GM19025 (cell line): ENCODE measurements around the gene PCCB.
"Not testable (repeated sequence)": the region's sequence is repeated elsewhere in the genome, so short reads cannot be mapped to it uniquely, and the experiment has no call there.

Experiments
- ATAC-seq: cut with Tn5 transposase; IDR thresholded peaks from one replicate; pipeline ENCODE4 v1.9.1; 2021; ENCODE audit warnings: mild to moderate bottlenecking, low read depth, moderate library complexity; ENCODE audit not compliant: unreplicated experiment

PCCB gene

DNA sequence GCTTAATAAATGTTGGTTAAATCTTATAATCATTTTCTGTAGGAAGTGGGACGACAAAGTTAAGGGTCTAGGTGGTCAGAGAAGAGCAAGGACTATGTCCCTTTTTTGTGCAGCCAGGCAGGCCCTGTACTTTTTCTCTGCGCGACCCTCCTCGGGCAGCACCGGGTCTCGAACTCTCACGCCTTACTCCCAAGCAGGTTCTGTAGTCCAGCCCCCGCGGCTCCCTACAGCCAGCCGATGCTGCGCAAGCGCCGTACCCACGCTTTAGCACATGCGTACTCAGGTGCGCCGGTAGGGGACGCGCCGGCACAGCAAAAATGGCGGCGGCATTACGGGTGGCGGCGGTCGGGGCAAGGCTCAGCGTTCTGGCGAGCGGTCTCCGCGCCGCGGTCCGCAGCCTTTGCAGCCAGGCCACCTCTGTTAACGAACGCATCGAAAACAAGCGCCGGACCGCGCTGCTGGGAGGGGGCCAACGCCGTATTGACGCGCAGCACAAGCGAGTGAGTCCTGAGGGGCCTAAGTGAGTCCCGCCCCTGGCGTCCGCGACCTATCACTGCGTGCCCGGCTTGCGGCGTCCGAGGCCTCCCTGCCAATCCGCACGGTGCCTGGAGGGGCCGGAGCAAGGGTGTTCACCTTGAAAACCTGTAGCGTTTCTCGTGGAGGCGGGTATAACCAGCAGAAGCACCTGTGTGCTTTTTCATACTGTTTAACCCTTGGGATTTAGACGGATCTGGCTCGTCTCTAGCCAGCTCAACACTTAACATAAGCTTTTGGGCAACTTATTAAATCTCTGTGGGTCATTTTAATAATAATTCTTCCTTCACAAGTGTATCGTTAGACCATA, at the start of gene PCCB:
Gene PCCB, plus strand, starts transcription at position 282 of the 844 bp plus-strand sequence. Its CDS starts 36 bp downstream, at position 318.
- ATAC-seq, result peak; percentile 99

DNA sequence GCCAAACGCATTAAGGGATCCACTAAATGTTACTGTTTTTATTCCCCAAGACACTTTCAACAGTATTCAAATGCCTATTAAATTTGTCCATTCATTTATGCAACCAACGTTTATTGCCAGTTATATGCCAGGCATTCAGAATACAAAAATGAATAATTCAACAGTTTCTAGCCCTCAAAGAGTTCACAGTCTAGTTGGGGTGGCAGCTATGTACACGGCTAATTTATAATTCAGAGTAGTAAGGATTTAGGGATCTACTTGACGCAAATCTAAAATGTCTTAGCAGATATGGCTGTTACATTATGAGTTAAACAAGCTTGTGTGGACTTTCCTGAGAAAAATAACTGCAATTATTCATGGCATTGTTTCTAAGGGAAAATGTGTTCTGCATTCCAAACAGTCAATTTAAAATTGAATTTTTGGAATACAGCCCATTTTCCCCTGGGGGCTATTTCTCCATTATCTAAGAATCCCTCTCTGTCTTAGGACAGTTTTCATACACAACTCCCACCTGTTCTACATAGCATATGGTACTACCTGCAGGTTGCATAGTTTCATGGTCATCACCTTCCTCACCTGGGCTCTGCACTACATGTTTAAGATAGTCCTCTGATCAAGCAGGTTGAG, 42.5 kb upstream of the PCCB start:
- ATAC-seq, result no peak

DNA sequence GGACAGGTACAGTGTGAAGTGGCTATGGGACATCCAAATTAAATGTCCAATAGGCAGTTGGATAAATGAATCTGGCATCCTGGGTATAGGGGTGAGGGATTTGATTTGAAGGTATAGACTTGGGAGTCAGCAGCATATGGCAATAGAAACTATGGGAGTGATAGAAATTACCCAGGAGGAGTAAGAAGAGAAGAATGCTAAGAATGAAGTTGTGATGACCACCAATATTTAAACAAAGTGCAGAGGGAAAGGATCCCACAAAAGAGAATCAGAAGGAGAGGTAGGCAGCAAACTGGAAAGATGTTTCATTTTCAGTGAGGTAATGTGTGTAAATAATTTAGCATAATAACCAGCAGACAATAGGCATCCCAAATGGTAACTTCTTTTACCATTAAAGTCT, 40.2 kb upstream of the PCCB start:
- ATAC-seq, result no peak

DNA sequence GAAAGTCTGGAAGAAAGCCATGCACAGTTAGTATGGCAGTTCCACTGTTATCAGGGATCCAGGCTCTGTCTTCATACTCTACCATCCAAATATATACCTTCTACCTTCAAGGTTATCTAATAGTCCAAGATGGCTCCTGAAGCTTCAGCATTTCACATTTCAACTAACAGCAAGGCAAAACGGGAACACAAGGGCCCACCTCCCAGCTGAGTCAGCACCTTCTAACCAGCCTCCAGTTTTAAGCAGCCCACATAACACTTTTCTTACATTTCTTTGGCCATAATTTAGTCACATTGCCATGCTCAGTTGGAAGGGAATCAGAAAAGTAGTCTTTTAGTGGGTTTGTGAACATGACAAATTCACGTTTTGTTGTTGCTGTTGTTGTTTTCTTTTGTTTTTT, 38.6 kb upstream of the PCCB start:
- no peak for ATAC-seq

DNA sequence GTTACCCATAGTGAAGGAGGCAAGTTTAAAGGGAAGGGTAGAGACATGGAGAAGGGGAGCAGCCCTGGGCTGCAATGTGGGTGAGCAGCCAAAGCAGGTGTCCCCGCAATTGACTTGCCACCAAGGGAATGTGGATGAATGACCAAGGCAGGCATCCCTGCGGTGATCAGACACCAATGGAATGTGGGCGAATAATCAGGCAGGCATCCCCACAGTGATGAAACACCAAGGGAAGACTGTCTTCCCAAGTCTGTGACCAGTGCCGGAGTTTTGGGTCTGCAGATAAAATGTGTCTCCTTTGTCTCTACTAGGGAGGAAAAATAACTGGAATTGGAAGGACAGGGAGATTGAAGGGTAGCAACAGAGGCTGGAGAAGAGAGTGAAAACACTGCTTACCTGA, 27.4 kb upstream of the PCCB start:
- not testable (repeated sequence) for ATAC-seq

DNA sequence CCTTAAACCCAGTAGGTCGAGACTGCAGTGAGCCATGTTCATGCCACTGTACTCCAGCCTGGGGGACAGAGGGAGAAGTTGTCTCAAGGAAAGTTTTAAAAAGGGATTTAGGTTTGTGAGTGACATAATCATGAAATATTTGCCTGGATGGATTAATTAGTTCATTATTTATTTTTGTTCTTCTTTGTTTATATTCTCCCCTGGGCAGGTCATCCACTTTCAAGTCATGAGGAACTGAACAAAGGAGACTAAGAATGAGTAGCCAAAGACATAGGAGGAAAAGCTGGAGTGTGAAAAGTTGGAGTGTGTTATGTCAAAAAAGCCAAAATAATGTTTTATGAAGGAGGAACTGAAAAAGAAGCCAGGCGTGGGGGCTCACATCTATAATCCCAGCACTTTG, 17.7 kb upstream of the PCCB start:
- no peak for ATAC-seq

DNA sequence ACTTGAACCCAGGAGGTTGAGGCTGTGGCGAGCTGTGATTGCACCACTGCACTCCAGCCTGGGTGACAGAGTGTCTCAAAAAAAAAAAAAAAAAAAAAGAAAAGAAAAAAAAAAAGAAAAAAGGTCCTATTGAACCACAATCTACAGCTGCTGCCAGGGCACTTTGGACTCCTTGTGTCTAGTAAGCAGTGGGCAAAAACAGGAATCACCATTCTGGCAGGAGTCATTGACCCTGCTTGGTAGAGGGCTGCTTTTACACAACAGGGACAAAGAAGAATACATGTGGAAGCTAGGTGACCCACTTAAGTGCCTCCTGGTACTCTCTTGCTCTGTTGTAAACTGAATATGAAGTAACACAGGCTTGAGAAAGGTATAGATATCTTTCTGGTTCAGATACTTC, 14.6 kb upstream of the PCCB start:
- no peak for ATAC-seq

DNA sequence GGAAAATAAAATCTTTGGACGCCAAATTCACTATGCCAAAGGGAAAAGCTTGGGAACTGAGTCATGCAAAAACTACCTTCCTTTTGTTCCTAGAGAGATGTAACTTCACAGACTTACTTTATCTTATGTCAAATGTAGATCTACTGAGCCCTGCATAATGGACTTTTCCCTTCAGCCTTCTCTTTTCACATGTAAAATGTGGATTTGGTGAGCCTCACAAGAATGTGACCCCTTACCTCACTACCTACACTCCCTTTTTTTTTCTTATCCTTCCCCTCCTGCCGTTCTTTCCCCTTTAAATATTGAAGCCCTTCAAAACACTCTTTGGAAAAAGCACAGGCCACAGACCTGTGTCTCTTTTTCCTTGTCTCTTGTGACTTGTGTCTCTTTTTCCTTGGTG, 14.0 kb upstream of the PCCB start:
- ATAC-seq, result no peak

DNA sequence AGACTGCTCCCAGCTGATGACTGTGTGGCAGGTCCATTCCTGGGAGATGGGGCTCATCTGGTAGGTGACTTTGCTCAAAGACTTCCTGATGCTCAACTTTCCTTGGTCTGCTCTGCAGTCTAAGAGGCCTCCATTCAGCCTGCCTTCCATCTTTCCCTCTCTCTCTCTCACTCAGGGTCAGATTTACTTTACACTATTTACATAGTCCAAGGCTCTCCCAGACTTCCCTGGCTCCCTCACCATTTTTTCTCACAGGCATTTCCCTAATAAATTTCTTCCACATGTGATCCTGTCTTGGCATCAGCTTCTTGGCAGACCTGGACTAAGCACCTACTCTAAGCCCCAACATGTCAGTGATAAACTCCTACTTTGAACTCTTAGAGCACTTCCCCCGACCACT, 13.0 kb upstream of the PCCB start:
- ATAC-seq, result no peak

DNA sequence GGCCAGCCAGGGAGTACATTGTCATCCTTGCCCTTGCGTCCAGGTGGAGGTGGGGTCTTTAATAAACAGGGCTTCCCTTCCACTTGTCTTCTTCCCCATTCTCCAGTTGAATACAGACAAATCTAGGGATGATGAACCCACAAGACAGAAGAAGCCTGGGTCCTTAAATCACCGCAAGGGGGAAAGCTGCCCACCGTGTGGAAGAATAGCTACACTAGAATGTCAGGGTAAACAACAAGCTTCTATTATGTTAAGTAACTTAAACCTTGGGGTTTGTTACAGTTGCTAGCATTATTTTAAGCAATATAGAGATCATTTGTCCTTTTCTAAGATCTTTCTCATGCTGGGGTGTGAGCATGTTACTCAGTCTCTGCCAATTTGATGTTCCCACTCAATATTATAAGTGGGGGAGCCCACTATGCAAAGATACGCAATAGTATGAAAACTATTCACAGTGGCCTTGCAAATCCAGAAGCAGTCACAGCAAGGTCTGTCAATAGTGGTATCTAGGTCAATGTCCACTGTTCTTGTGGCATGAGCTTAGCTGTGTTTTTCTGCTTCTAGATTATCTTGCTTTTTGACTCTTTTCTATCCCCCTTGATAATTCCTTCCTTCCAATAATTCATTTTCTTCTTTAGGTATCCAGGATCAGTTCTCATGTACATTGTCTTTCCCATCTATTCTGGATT, 12.0 kb upstream of the PCCB start:
- no peak for ATAC-seq

DNA sequence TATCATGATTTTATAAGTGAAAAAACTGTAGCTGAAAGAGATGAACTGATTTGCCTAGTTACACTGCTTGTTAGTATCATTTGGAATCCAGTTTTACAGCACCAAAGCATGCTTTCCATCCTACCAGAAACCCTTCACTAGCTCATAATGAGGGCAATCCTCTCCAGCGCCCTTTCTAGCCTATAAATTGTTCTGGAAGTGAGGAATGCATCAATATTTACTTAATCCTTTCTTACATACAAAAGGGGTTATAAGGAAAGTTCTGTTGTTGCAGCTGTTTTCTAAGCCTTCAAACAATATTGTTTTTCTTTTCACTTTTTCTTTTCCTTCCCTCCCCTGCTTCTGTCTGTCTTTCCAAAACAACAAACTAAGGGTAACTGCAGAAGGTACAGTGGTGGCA, 11.0 kb upstream of the PCCB start:
- ATAC-seq, result no peak

DNA sequence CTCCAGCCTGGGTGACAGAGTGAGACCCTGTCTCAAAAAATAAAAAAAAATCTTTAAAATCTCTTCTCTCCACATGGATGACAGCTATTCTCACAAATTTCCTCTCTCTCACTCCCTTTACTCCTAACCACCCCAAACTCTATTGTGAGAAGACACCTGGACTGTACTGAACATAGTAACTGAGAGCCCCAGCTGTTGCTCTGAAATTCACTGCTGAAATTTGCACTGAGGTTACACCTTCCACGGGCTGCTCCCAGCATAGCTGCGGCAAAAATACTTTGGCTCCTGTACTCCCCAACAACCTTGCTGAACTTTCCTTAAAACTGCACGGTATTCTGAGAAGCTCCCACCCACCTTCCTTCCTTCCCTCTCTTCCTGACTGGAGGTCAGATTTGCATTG, 4.4 kb upstream of the PCCB start:
- ATAC-seq, result no peak

DNA sequence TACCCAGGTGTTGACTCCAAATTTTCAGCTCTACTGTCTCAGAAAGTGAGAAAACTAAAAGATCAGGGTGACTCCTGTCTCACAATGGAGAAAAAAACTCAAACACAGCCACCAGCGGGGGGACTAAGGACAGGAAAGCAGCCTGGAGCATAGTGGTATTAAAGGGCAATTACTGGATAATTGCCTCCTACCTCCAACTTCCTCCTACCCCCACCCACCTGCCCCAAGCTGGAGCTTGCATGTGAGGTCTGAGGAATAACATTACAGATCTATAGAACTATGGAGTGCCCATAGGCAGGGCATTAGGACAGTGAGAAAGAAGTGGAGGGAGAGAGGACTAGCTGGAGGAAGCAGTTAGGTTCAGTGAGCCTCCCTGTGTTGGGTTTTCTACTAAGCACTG, 2.7 kb upstream of the PCCB start:
- ATAC-seq, result no peak

DNA sequence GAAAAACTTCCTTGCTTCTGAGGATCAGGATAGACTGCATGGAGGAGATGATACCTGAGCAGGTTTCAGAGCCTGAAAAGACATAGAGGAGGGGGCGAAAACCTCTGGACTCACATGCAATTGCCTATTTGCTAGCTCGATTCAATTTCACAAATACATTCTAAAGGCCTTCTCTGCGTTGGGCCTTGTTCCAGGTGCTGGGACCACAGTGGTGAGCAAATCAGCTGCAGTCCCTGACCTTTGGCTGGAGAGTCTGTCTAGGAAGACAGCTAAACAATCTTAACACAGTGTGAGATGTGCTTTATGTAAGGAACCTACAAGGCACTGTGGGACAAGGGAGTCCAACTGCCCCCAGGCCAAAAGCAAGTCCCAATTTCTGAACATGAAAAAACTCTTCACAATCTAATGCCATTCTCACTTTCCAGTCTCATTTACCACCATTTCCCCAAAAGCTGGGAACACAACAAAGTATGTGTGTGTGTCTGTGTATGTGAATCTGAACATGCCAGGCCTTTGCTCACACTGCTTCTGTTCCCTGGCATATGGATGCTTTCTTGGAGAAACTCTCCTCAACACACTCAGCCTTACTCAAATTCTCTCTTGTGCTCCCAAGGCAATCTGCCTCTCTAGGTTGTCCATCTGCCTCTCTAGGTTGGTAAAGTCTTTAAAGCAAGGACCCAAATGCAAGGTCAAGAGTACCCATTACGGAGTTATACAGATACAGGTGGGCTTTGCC, 2.1 kb upstream of the PCCB start:
- no peak for ATAC-seq

DNA sequence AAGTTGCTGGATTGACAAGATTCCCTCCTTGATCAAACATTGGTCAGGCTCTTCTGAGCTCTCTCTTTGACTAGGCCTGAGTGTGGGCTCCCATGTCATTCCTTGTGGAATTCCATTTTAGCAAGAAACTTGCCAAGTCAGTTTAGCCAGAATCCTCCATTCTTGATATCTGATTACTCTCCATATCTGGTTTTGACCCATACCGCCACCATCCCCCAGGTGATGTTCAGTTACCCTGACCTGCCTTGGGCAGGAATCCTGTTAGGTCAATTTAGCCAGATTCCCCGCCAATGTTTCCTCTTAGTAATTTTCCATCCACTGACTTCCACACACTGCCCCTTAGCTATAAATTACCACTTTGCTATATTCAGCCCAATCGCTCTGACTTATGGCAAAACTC, 1.0 kb upstream of the PCCB start:
- ATAC-seq, result no peak

DNA sequence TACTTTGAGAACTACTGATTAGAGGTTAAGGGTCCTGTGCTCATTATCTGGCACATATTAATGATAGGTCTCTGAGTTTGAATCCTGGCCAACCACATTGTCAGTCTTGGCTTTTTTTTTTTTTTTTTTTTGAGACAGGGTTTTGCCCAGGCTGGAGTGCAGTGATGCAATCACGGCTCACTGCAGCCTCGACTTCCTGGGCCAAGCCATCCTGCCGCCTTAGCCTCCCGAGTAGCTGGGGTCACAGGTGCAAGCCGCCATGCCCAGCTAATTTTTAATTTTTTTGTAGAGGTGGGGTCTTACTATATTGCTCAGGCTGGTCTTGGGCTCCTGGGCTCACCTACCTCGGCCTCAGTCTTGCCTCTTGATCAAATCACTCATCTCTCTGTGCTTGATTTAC, 547 bp upstream of the PCCB start:
- no peak for ATAC-seq

DNA sequence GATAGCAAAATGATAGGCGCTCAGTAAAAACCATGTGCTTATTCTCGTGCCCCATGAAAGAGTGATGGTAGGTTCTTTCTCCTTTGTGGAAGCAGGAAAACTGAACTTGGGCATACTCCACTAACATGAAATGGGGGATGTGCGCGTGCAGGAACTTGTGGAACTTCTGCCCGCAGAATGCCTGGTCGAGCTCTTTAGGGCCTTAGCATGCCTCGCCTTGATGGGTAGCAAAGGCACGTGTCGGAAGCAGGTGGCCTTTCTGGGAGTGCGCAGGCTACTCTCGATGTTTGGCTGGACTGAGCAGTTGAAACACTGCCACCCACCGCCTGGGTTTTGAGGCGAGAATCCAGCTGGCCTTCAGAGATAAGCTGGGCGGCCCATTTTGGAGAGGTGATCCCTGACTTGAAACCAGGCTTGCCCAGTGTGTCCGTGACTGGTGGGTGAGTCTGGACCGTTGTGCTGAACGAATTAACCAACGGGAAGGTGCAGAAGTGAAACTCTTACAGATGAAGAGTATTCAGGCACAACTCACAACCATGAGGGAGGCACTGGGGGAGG, 842 bp downstream of the PCCB start:
- ATAC-seq, result no peak

DNA sequence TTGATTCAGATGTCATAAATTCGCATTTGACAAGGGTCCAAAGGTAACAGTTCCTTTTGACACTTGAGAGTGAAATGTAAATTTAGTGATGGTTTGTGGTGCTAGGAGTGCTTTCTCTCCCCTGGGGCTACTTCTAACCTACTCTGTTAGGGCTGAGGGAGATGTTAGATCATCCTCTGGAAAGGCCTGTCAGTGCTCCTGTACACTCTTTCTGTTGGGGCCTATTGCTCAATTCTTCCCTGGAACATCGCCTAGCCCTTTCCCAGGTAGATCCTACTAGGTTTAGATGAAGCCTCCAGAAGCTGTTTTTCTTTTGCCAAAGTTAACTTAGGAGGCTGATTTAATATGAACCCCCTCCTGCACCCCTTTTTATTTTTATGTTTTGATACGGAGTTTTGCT, 1.4 kb downstream of the PCCB start:
- no peak for ATAC-seq

DNA sequence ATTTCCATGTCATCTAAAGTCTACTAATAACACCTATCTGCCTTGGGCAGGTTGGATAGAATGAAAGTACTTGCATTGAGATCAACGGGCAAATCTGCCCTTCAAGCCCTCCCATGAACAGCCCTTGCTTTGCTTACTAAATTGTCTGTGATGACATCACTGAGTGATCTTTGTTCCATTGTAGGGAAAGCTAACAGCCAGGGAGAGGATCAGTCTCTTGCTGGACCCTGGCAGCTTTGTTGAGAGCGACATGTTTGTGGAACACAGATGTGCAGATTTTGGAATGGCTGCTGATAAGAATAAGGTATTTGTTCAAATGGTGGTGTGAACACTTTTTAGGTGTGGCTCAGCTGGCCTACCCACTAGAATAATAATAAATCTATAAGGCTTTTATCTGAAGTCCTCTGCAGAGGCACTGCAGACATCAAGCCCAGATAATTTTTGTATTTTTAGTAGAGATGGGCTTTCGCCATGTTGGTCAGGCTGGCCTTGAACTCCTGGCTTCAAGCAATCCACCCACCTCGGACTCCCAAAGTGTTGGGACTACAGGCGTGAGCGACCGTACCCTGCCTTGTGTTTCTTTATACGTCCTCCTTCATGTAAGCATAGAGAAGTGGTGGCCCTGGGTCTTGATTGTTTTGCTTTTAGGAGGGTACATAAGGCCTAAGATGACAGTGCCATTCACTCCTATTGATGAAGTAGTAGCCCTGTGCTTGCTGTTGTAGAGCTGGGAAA, 5.7 kb downstream of the PCCB start:
- no peak for ATAC-seq

DNA sequence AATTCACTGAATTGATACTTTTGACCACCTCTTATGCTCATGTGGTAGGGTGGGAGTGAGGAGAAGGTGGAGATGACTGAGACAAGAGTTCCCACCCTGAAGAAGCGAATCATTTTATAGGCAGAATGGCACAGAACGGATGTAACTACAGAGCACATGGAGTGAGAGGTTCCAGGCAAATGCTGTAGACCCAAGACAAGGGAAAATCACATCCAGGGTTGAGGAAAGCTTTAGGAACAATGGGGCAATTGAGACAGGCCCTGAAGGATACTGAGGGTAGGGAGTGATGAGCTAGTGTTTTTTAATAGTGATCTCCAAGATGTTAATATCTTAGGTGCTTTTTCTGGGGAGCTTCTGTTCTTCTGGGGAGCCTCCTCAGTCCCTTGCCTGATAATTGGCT, 8.1 kb downstream of the PCCB start:
- no peak for ATAC-seq
